ENCODE measurements around the gene PCCA.
"Not testable (repeated sequence)": the region's sequence is repeated elsewhere in the genome, so short reads cannot be mapped to it uniquely, and the experiment has no call there.

PCCA gene

GRCh38 chr13:100184095-100184494, 95.2 kb downstream of the PCCA start:
- in situ Hi-C loops (cut with MboI; ENCODE audit: low sequenced_read_pairs): no loop called here

- in situ Hi-C loops (cut with MboI; ENCODE audit: low sequenced_read_pairs): no loop called here
Measured at GRCh38 chr13:100195568-100195967, 106.7 kb downstream of the PCCA start.

GRCh38 chr13:100196375-100196774, 107.5 kb downstream of the PCCA start:
- in situ Hi-C loops (cut with MboI; ENCODE audit: low sequenced_read_pairs): no loop called here

GRCh38 chr13:100197116-100197515, 108.2 kb downstream of the PCCA start:
- in situ Hi-C loops (cut with MboI; ENCODE audit: low sequenced_read_pairs): no loop called here

GRCh38 chr13:100197591-100198365, 108.9 kb downstream of the PCCA start:
- in situ Hi-C loops (cut with MboI; ENCODE audit: low sequenced_read_pairs): no loop called here

GRCh38 chr13:100203696-100204367, 114.9 kb downstream of the PCCA start:
- in situ Hi-C loops (cut with MboI; ENCODE audit: low sequenced_read_pairs): no loop called here

GRCh38 chr13:100208002-100208401, 119.1 kb downstream of the PCCA start:
- in situ Hi-C loops (cut with MboI; ENCODE audit: low sequenced_read_pairs): no loop called here

GRCh38 chr13:100208626-100209025, 119.7 kb downstream of the PCCA start:
- in situ Hi-C loops (cut with MboI; ENCODE audit: low sequenced_read_pairs): no loop called here

- in situ Hi-C loops (cut with MboI; ENCODE audit: low sequenced_read_pairs): no loop called here
Measured at GRCh38 chr13:100209857-100210825, 121.2 kb downstream of the PCCA start.

- in situ Hi-C loops (cut with MboI; ENCODE audit: low sequenced_read_pairs): no loop called here
Measured at GRCh38 chr13:100211016-100211710, 122.3 kb downstream of the PCCA start.

GRCh38 chr13:100212904-100213553, 124.1 kb downstream of the PCCA start:
- in situ Hi-C loops (cut with MboI; ENCODE audit: low sequenced_read_pairs): no loop called here

- in situ Hi-C loops (cut with MboI; ENCODE audit: low sequenced_read_pairs): no loop called here
Measured at GRCh38 chr13:100213576-100213975, 124.7 kb downstream of the PCCA start.

- in situ Hi-C loops (cut with MboI; ENCODE audit: low sequenced_read_pairs): no loop called here
Measured at GRCh38 chr13:100214886-100215285, 126.0 kb downstream of the PCCA start.

- in situ Hi-C loops (cut with MboI; ENCODE audit: low sequenced_read_pairs): no loop called here
Measured at GRCh38 chr13:100221166-100221565, 132.3 kb downstream of the PCCA start.

GRCh38 chr13:100223966-100224530, 135.2 kb downstream of the PCCA start:
- in situ Hi-C loops (cut with MboI; ENCODE audit: low sequenced_read_pairs): not testable (repeated sequence)

- in situ Hi-C loops (cut with MboI; ENCODE audit: low sequenced_read_pairs): no loop called here
Measured at GRCh38 chr13:100229603-100230002, 140.7 kb downstream of the PCCA start.

- in situ Hi-C loops (cut with MboI; ENCODE audit: low sequenced_read_pairs): no loop called here
Measured at GRCh38 chr13:100230769-100231149, 141.9 kb downstream of the PCCA start.

- in situ Hi-C loops (cut with MboI; ENCODE audit: low sequenced_read_pairs): no loop called here
Measured at GRCh38 chr13:100231176-100231575, 142.3 kb downstream of the PCCA start.

GRCh38 chr13:100234006-100234405, 145.1 kb downstream of the PCCA start:
- in situ Hi-C loops (cut with MboI; ENCODE audit: low sequenced_read_pairs): no loop called here

All from hTERT RPE-1 (cell line).